CD14-positive monocyte (primary cell): Measurements from ENCODE around the gene CLCF1. TPM values are rescaled to one million over a fixed set of nuclear protein-coding genes. Genes with fewer than 3 reads are reported as not detected.

ENCODE experiments used
- DNase-seq, 3 donors: peaks; one replicate each; pipeline ENCODE4 v3.0.0-alpha.2; 2011 to 2022
- H2AFZ ChIP-seq: 2 replicates; pipeline ENCODE4 v1.6.0; 2012; ENCODE audit warnings: mild to moderate bottlenecking, low read depth, low read length, inconsistent platforms; ENCODE audit not compliant: insufficient read depth, poor library complexity, severe bottlenecking
- H3K27ac ChIP-seq, 2 donors: 1 replicate in 1 of 2; 2 replicates in 1 of 2; pipeline ENCODE4 v1.5.1; 2012 to 2013; ENCODE audit warnings: low read length in 2 of 2, control low read depth in 1 of 2, inconsistent platforms in 1 of 2, low read depth in 1 of 2, mild to moderate bottlenecking in 1 of 2
- H3K27me3 ChIP-seq, 2 donors: one replicate each; pipeline versions ENCODE4 v1.6.0 to v1.6.1; 2011 to 2013; ENCODE audit warnings: low read length in 2 of 2; ENCODE audit not compliant: control insufficient read depth in 2 of 2, insufficient read depth in 2 of 2
- H3K36me3 ChIP-seq, 2 donors: replicated peaks in 1 of 2; 1 replicate in 1 of 2; 2 replicates in 1 of 2; pipeline versions ENCODE4 v1.5.1 to v1.6.1; 2012 to 2013; ENCODE audit warnings: low read length in 2 of 2, control low read depth in 1 of 2, inconsistent platforms in 1 of 2, mild to moderate bottlenecking in 1 of 2; ENCODE audit not compliant: insufficient read depth in 2 of 2, control insufficient read depth in 1 of 2
- H3K4me1 ChIP-seq, 2 donors: 1 replicate in 1 of 2; 2 replicates in 1 of 2; pipeline versions ENCODE4 v1.5.1 to v1.6.1; 2012 to 2013; ENCODE audit warnings: low read length in 2 of 2, control low read depth in 1 of 2, inconsistent platforms in 1 of 2, mild to moderate bottlenecking in 1 of 2, moderate library complexity in 1 of 2; ENCODE audit not compliant: insufficient read depth in 2 of 2, control insufficient read depth in 1 of 2
- H3K4me2 ChIP-seq: replicated peaks from 2 replicates; pipeline ENCODE3; 2012; ENCODE audit warnings: low read length, moderate library complexity, mild to moderate bottlenecking; ENCODE audit not compliant: poor library complexity, severe bottlenecking; ENCODE audit errors: extremely low read depth
- H3K4me3 ChIP-seq, 3 experiments: fragments of 200-600 bp in 1 of 3; sonication (generic) in 1 of 3; replicated peaks in 1 of 3; 1 replicate in 2 of 3; 2 replicates in 1 of 3; pipeline ENCODE4 v1.5.1; 2011 to 2013; ENCODE audit warnings: low read length in 3 of 3, mild to moderate bottlenecking in 3 of 3, control low read depth in 2 of 3, low read depth in 2 of 3, inconsistent platforms in 1 of 3, moderate library complexity in 1 of 3
- H3K79me2 ChIP-seq: 2 replicates; pipeline ENCODE4 v1.6.0; 2012; ENCODE audit warnings: mild to moderate bottlenecking, control low read depth, inconsistent platforms, low read length, moderate library complexity; ENCODE audit not compliant: insufficient read depth
- H3K9ac ChIP-seq: 2 replicates; pipeline ENCODE4 v1.6.0; 2017; ENCODE audit warnings: low read length, mild to moderate bottlenecking; ENCODE audit not compliant: insufficient read depth, poor library complexity, severe bottlenecking
- H3K9me3 ChIP-seq, 2 donors: replicated peaks in 1 of 2; 1 replicate in 1 of 2; 2 replicates in 1 of 2; pipeline versions ENCODE4 v1.5.1 to v1.6.1; 2012 to 2013; ENCODE audit warnings: low read length in 2 of 2, control low read depth in 1 of 2; ENCODE audit not compliant: control insufficient read depth in 1 of 2, insufficient read depth in 1 of 2
- H4K20me1 ChIP-seq: 2 replicates; pipeline ENCODE4 v1.6.0; 2012; ENCODE audit warnings: mild to moderate bottlenecking, low read length, control low read depth, moderate library complexity; ENCODE audit not compliant: insufficient read depth
- H3K27ac Mint-ChIP-seq, 7 donors: one replicate each; pipeline ENCODE4 v1.8.0; 2020; ENCODE audit warnings: mild to moderate bottlenecking in 7 of 7, mixed read lengths in 7 of 7, moderate library complexity in 6 of 7, inconsistent platforms in 2 of 7
- H3K27me3 Mint-ChIP-seq, 3 donors: one replicate each; pipeline ENCODE4 v1.8.0; 2021 to 2022; ENCODE audit warnings: low read depth in 3 of 3, mild to moderate bottlenecking in 3 of 3, mixed read lengths in 3 of 3, moderate library complexity in 3 of 3, inconsistent platforms in 1 of 3
- H3K36me3 Mint-ChIP-seq, 2 donors: one replicate each; pipeline ENCODE4 v1.8.0; 2020; ENCODE audit warnings: mixed read lengths in 2 of 2, inconsistent platforms in 1 of 2, mild to moderate bottlenecking in 1 of 2
- H3K4me1 Mint-ChIP-seq: one replicate; pipeline ENCODE4 v1.8.0; 2020; ENCODE audit warnings: mild to moderate bottlenecking, mixed read lengths
- H3K4me3 Mint-ChIP-seq, 2 donors: one replicate each; pipeline ENCODE4 v1.8.0; 2020; ENCODE audit warnings: mild to moderate bottlenecking in 2 of 2, mixed read lengths in 2 of 2, moderate library complexity in 1 of 2
- H3K9me3 Mint-ChIP-seq, 7 donors: one replicate each; pipeline ENCODE4 v1.8.0; 2020 to 2022; ENCODE audit warnings: mixed read lengths in 7 of 7, mild to moderate bottlenecking in 6 of 7, moderate library complexity in 6 of 7, inconsistent platforms in 2 of 7
- CTCF ChIP-seq: fragments of 200-600 bp; IDR thresholded peaks from one replicate; pipeline ENCODE4 v1.8.0; 2022; ENCODE audit warnings: antibody characterized with exemption, mild to moderate bottlenecking
- WGBS: methylation state at CpG from one replicate; pipeline ENCODE4 v1.1.5; 2013; ENCODE audit warnings: missing lambda C conversion rate; ENCODE audit not compliant: insufficient coverage; 5-methylcytosine and 5-hydroxymethylcytosine counted together
- intact Hi-C, 2 donors: fragments of 100-400 bp; cut with micrococcal nuclease; formaldehyde crosslinking; loops; one replicate each; pipeline versions ENCODE4 v1.15.0 to v1.15.1; 2023
- polyA plus RNA-seq, 3 donors: library from polyadenylated mRNA; depleted of rRNA in 1 of 3; unstranded in 2 of 3; stranded (reverse) in 1 of 3; fragments of 300-500 nt in 2 of 3; fragments of >200 nt in 1 of 3; fragmentation: Illumina TruSeq in 2 of 3; gene quantifications; 1 replicate in 2 of 3; 2 replicates in 1 of 3; pipeline ENCODE4 v1.2.3, GENCODE V29; 2012 to 2021

The CLCF1 gene
- polyA plus RNA-seq, 3 donors: 0.44 to 14.8 (median 0.94) TPM

- peaks cover 39% of the 10 kb centered on the region for H3K79me2 ChIP-seq
- Mint-ChIP-seq H3K36me3 (peaks cover 14 to 15% of the 10 kb centered on the region in 2 donors), H3K9me3 (peaks cover 0 to 1% (median 0%) of the 10 kb centered on the region in 7 donors), H3K27me3 (peaks cover 0 to 8% (median 1%) of the 10 kb centered on the region in 3 donors), H3K4me3 (peak overlapping the region; percentile 91 to 98), H3K27ac (peak overlapping the region in 6 of 7 donors; percentile 1 to 88 (median 78)), H3K4me1 (peaks cover 38% of the 10 kb centered on the region)
- H3K4me2 ChIP-seq: peak overlapping the region; percentile 86
- 15% methylated on average over 25 of the region's 31 CpGs for WGBS
- peak overlapping the region; percentile 10 to 89 for H3K27ac ChIP-seq
- H3K36me3 ChIP-seq: peaks cover 9 to 24% of the 10 kb centered on the region in 2 donors
- H3K9me3 ChIP-seq: no peaks in the 10 kb centered on the region
- peak overlapping the region; percentile 82 to 92 (median 85) for H3K4me3 ChIP-seq
- H3K4me1 ChIP-seq: peaks cover 19 to 35% of the 10 kb centered on the region in 2 donors
- peak overlapping the region; percentile 80 for H3K9ac ChIP-seq
- DNase-seq: no peak
- H4K20me1 ChIP-seq: peaks cover 40% of the 10 kb centered on the region
- peak overlapping the region; percentile 96 for H2AFZ ChIP-seq
- intact Hi-C loops: loop anchor here in 1 of 2 donors (5.0 to 10.0 kb wide), 2 partner anchors 35 to 547 kb away; partner anchors contain the start of genes RCE1 and RPS6KB2
- H3K27me3 ChIP-seq: no peaks in the 10 kb centered on the region
- TF ChIP-seq CTCF: no peak
Observed at GRCh38 chr11:67392183-67392715, 18.9 kb upstream of the CLCF1 start.

- intact Hi-C loops: loop anchor here in 1 of 2 donors (5.0 to 10.0 kb wide), 2 partner anchors 36 to 547 kb away; partner anchors contain the start of genes RCE1 and RPS6KB2
- peak within 1 kb of the TSS; percentile 75 to 89 for H3K27ac ChIP-seq
Observed at GRCh38 chr11:67391304-67392182, 18.1 kb upstream of the CLCF1 start, which contains the start of gene RAD9A. TSS of gene RAD9A (plus strand) at chr11:67391986. CDS start at chr11:67392045, 59 bp downstream.

More at GRCh38 chr11:67391304-67392182, 18.1 kb upstream of the CLCF1 start, which contains the start of gene RAD9A:
- Histone ChIP-seq H3K4me1 (peaks cover 25 to 37% of the 10 kb centered on the region in 2 donors), H3K9ac (peak within 1 kb of the TSS; percentile 80), H3K9me3 (no peaks in the 10 kb centered on the region), H2AFZ (peak within 1 kb of the TSS; percentile 96), H3K36me3 (peaks cover 9 to 17% of the 10 kb centered on the region in 2 donors), H4K20me1 (peaks cover 33% of the 10 kb centered on the region), H3K27me3 (no peaks in the 10 kb centered on the region), H3K4me3 (peak within 1 kb of the TSS; percentile 82 to 92 (median 85)), H3K4me2 (peak within 1 kb of the TSS; percentile 86), H3K79me2 (peaks cover 36% of the 10 kb centered on the region)
- Mint-ChIP-seq H3K9me3 (peaks cover 0 to 1% (median 0%) of the 10 kb centered on the region in 7 donors), H3K27ac (peak within 1 kb of the TSS; percentile 85 to 92 (median 88)), H3K27me3 (peaks cover 0 to 8% (median 1%) of the 10 kb centered on the region in 3 donors), H3K36me3 (peaks cover 10 to 15% of the 10 kb centered on the region in 2 donors), H3K4me1 (peaks cover 41% of the 10 kb centered on the region), H3K4me3 (peak within 1 kb of the TSS; percentile 91 to 98)
- DNase-seq: peak; percentile 92 to 95 (median 93)
- no peak for TF ChIP-seq CTCF
- WGBS: 0% methylated on average over 68 of the region's 75 CpGs
